Loucy (cell line): ENCODE measurements around the gene DHX9.

Experiments
- CTCF ChIP-seq: fragments of 200-600 bp; sonication (generic); conservative IDR thresholded peaks from 2 replicates; pipeline ENCODE4 v1.5.1; 2014; ENCODE audit warnings: mild to moderate bottlenecking, antibody characterized with exemption, low read length
- EZH2phosphoT487 ChIP-seq: fragments of 200-600 bp; IDR thresholded peaks from 2 replicates; pipeline ENCODE4 v1.6.1; 2018; ENCODE audit warnings: antibody characterized with exemption, mild to moderate bottlenecking, moderate library complexity, borderline replicate concordance

GRCh38 chr1:182807907-182808306 is 31.2 kb upstream of the DHX9 start:
- TF ChIP-seq CTCF, result no peak
- TF ChIP-seq EZH2phosphoT487, result no peak
